ENCODE results near the gene LPP.

LPP gene

DNA sequence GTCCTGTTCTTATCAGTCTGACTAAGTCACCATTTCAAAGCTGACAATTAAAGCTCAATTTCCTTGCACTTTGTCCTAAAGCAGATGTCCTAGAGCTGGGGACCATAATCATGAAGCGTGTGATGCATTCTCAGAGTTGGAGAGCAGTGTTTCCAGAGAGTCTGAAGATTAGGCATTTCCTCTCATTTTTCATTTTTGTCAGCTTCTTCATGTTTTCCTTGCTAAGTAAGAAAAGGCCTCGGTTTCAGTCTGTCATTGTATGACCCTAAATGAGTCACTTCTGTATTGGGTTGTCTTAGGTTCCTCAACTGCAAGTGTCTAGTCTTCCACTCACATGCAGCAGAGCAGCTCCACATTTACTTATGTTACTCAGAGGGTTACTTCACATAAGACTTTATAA lies 760.6 kb downstream of the LPP start:
- peak in 1 of 2 experiments; percentile 37 for DNase-seq (ENCODE audit: low read depth in 2 of 2)

DNA sequence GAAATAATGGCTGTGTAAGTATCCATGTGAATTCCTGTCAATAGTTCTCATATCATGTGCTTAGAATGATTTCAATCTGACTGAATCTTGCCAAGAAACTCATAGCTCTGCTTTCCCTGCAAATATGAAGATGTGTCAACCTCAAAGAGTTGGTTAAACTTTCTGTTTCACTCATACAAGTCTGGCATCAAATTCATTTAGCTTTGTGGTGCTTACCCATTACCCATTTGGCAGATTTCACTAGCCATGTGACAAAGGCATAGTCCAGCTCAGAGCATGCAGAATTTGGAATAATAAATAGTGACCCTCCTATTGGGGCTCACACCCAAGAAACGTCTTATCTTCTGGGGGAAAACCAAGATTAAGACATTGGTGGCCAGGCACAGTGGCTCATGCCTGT lies 761.2 kb downstream of the LPP start:
- no peak for DNase-seq (ENCODE audit: low read depth in 2 of 2)

DNA sequence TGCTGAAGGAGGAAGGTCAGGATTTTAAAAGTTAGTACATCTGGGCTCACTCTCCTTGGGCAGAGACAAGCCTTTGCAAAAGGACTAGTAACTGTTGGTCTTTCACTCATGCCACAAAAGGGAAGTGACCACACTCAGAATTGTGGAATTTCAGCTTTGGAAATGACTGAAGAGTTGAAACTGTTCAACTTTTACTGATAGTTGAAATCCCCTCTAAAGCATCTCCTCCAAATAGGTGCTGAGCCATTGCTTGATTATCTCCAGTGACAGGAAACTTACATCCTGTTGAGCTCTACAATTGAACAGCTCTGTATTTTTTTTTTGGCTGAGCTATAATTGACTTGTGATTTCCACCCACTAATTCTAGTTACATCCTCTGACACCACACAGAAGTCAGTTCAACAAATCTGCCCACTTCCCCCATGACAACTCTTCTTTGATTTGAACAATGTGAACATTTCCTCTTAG lies 763.0 kb downstream of the LPP start:
- no peak for DNase-seq (ENCODE audit: low read depth in 2 of 2)

DNA sequence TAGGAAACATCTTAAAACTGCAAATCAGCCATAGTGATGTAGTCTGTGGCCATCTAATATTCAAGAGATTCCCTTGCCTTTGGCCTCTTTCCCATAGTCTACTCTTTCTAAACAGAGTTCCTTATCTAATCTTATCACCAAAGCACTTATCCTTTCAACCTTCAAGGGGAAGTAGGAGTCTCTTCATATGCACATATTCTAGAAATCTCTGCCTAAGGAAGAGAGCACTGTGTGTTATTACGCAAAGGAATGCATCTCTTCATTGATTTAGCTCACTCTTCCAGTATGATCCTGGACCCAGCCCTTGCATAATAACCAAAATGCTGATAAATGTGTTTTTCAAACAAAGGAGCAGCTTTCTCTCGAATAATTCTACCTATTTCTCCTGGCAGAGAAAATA lies 764.1 kb downstream of the LPP start:
- DNase-seq (ENCODE audit: low read depth in 2 of 2): no peak

DNA sequence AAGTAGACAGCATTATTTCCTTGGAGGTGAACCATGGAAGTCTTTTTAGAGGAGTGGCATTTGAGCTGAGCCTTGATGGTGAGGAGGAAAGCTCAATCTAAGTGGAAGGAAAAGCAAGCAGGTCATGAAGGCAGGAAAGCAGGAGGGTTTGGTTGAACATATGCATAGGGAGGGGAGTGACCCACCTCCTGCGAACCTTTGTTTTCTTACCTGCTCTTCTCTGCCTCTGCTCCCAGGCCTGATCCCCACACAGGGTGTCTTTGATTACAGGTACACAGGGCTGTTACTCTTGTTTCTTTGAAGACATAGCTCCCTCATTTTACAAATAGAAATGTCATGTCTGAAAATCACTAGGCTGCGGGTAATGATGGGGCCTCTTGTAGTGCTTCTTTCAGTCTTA lies 769.7 kb downstream of the LPP start:
- DNase-seq (ENCODE audit: low read depth in 2 of 2): no peak

DNA sequence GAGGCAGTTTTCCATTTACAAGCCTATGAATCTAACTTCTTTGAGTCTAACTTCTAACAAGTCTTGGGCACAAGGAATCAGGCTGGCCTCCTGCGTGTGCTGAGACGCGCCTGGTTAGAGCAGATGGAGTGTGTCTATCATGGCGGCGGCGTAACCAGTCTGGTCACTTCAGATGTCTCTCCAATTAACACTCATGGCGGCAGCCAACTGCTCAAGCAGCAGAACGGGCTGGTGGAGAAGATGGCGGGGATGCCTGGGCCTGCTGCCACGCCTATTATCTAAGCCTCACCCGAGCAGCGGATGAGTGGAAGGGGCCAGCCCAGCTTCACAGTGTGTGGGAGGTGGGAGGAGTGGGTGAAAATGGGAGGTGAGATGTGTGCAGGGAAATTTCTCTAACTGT lies 771.4 kb downstream of the LPP start:
- no peak for DNase-seq (ENCODE audit: low read depth in 2 of 2)

DNA sequence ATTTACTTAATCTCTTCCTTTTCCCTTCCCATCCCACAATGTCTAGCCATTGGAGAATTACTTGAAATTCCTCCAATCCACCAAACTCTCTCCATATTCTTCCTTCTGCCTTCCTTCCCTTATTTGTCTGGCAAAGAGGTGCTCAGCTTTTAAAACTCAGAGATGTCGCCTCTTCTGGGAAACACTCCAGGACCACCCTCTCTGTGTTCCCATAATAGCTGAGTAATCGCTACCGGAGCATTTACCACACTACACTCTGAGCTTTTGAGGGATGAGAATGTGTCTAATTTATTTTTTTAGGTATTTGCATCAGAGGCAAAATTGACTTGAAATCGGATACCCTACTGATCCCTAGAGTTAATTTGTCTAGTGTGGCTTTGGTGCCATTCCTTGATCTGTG lies 772.2 kb downstream of the LPP start:
- DNase-seq (ENCODE audit: low read depth in 2 of 2): peak in 1 of 2 experiments; percentile 51

DNA sequence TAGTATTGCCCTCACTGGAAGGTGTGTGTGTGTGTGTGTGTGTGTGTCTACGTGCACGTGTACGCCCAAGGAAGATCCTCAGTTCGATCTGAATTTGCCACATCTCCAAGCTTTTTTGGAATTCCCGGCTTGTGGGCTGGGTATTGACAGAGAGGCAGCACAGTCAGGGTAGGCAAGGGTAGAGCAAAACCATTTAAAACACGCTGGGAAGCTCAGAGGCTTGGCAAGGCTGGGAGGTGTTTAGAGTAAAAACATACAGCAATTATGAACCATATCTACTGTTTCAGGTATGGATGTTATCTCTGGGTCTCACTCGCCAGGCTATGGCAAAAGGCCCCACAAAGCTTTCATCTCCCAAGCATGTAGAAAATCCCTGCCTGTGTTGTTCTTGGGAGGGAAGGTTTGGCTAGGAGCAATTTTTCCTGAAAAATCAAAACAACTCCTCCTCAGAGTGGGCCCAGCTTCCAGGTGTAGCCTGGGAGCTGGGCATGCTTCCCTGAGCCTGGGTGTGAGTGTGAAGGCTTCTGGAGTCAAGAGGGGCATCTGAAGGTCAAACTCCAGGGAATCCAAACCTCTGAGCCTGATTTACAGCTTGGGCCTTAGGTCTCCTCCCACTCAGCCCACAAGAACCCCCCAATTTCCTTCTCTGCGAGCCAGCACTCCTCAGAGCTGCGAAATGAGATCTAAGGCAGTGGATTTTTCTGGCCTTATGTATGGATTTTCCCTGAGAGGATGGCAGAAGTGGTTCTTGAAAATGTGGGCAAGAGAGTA lies 773.0 kb downstream of the LPP start:
- no peak for DNase-seq (ENCODE audit: low read depth in 2 of 2)

DNA sequence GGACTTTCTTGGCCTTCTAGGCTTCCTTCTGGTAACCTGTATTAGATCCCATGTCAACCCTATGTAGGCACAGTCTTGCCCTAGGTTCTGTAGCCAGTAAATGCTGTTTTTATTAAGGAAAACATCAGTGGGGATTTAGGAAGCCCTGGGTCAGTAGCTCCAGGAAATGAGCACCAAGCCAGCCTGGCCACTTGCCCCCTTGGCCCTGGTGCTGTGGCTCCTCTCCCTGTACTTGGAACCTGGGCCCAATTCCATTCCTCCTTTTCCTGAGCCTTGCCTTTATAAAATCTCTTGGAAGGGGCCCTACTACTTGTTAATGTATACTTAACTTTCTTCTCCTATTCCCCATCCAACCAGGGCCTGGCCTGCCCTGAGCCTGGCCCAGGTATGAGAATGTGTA lies 774.0 kb downstream of the LPP start:
- DNase-seq (ENCODE audit: low read depth in 2 of 2): no peak

DNA sequence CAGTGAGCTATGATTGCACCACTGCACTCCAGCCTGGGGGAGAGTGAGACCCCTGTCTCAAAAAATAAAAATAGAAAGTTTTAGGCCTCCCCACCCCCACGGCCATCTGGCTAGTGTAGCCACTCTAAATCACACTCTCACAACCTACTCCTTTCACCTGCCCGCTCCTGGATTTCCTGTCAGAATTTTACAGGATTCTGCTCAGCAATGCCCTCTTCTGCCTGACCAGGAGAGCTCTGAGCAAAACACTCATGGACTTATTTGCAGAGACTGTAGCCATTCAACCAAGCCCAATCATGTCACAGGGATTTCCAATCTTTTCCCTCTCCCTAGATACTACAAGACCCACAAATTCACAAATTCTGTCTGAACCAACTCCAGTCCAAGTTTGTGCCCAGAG lies 775.2 kb downstream of the LPP start:
- DNase-seq (ENCODE audit: low read depth in 2 of 2): no peak

DNA sequence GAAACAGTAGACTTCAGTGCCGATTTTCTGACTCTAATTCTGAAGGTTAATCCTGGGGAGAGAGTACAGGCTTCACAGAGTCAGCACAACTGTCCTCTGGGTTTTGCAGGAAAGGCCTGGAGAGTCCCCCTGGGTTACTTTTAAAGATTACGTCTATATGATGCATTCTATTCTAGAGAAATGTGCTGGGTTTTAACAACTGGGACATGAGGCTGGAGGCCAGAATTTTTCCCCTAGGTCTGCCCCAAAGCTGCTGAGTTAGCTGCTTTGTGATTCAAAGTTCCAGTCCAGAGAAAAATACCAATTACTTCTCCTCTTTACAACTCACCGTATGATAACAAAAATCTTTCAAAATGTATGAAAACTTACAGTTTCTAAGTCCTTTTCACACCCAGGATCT lies 777.1 kb downstream of the LPP start:
- no peak for DNase-seq (ENCODE audit: low read depth in 2 of 2)

DNA sequence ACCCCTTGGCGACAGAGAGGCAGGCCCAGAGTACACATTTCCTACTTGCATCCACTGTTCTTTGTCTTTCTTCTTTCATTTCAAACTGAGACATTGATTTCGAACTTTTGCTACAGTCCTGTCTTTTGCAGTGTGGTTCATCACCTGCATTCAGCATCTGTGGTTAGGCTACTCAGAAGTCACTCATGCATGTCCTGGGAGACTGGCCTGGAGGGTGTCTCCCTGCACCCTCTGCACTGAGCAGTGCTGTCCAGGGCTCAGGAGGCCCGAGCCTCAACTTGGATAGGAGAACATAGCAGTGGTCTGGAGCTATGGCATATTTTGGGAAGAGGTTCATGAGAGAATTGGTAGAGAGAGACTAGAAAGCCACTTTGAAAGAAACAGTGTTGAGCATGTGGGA lies 777.6 kb downstream of the LPP start:
- DNase-seq (ENCODE audit: low read depth in 2 of 2): no peak

DNA sequence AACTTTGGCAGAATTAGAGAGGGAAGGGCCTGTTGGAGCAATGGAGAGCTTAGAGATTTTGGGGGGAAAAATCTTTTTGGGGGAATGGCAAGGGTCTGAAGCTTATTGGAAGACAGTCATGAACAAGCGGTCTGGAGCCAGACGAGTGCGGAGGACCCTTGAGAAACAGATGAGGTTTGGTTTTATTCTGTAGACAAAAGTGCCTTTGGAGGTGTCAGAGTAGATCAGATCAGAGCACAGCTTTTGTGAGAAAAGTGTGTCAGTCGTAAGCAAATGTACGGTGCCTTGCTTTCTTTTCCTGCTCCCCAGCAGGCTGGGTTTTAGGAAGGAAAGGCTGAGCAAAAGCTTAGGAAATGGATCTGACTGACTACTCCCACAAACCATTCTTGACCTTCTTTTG lies 781.0 kb downstream of the LPP start:
- DNase-seq (ENCODE audit: low read depth in 2 of 2): no peak

DNA sequence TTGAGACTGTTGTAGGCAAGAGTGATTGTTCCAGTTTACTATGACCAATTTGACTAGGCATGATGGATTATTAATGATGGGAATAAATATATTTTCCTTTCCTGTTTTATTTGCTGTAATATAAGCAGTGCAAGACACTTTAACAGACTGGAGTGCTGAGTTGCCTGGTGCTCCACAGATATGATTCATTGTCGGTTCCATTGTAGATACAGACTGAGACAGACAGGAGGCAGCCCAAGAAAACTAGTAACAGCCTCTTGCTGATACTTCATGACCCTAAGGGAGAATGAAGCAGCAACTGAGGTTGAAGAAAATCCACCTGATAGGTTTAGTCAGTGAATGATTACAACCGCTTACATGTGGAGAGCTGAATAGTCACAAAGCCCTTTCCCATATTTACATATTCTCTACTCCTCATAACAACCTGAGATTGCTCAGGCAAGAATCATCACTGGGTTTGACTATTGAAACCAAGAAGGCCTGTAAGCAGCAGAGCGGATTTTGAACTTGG lies 782.7 kb downstream of the LPP start:
- DNase-seq (ENCODE audit: low read depth in 2 of 2): no peak

DNA sequence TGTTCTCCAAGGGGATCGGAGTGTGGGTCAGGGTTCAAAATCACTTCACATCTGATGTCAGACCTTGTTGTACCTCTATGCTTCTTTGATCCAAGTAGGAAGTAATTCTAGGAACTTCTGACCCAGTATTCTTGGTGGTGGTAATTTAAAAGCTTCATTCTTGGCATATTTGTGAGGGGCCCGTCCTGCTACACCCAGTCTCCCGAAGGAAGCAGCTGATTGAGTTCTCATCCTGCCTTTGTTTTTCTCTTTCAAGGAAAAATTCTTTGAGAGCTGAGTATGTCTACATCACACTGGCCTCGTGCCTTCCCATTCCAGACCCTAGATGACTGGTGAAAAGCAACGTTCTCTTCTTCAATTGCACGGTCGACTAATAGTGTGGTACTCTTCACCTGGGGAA lies 783.4 kb downstream of the LPP start:
- no peak for DNase-seq (ENCODE audit: low read depth in 2 of 2)

DNA sequence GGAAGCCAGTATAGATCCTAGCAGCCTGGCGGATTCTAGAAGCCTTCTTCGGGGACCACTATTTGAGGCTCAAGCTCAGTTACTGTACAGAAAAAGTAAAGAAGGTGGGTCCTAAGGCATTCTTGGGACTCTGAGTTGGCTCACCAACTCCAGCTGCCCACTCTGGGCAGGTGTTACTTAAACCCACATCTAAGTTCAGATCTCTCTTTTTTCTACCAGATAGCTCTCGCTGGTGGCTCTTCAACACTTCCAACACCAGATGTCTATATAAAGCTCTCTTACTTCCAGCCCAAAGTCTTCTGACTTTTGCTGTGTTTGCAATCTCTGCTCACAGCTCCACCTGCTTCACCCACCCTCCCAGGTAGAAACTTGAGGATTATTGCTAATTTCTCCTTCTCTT lies 785.0 kb downstream of the LPP start:
- DNase-seq (ENCODE audit: low read depth in 2 of 2): no peak

DNA sequence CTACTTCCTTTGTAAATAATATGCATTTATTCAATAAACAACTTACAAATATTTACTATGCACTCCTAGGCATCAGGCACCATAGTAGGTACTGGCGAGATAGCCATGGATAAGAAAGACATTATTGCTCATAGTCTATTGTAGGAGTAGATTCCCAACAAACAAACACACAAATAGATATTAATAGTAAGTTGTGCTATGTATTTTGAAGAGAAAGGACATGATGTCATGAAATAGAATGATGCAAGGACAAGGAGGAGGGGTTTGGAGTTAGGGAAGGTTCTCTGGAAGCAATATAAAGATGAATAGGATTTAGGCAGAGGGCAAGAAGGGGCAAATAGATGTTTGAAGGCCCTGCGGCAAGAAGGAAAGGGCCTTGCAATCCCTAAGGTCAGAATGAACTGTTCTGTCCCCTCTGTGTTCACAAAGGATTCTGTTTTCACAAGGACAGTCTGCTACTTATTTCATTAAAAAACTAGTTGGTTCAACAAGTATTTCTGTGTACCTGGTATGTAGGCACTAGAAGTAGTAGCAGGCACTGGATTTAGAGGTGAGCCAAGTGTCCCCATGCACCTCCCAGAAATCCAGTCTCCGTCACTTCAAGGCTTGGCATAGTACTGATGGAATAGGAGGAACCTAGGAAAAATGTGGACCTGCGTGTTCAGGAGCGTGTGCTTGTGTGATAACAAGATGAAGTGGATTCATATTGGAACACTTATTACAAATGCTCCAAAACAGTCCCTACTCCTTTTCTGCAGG lies 786.0 kb downstream of the LPP start:
- no peak for DNase-seq (ENCODE audit: low read depth in 2 of 2)
